Measurements from ENCODE around the gene SLC44A5.

SLC44A5 gene

DNA sequence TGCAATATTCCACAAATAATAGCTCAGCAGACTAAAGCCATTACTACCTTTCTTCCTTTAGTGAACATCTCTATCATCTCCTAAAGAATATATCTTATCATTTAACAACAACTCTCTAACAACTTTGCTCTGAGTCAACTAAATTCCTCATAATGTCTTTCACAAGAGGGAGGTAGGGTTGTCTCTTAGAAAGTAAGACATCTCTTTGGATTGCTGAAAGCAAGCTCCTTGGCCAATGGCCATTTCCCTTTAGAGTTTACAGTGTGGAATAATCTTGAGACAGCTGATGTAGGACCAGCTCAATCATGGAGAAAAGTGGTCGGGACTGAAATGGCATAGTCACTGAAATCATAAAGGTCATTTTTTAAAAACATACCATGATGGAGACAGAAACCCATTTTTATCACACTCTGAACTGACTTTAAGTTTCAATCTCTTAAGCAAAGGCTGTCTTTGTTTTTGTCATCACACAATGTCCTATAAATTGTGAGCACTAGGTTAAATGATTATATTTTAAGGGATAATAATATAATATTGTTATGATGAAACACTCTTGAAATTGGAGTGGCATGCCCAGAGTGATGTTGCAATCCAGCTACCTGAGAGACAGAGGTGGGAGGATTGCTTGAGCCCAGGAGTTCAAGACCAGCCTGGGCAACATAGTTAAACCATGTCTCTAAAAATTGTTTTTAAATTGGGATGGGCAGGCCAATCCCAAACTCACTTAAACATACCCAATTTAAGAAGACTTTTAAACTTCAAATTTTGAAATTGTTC, 91.1 kb downstream of the SLC44A5 start:
- H3K36me3 ChIP-seq (ENCODE audit: insufficient read depth, low read length), result no peaks in the 10 kb centered on the region
- ATAC-seq (ENCODE audit: insufficient read depth, low read depth), result no peak
- no peak for DNase-seq
- no peaks in the 10 kb centered on the region for H4K20me1 ChIP-seq (ENCODE audit: insufficient read depth, low read length)
- TF ChIP-seq, protein P1, sequence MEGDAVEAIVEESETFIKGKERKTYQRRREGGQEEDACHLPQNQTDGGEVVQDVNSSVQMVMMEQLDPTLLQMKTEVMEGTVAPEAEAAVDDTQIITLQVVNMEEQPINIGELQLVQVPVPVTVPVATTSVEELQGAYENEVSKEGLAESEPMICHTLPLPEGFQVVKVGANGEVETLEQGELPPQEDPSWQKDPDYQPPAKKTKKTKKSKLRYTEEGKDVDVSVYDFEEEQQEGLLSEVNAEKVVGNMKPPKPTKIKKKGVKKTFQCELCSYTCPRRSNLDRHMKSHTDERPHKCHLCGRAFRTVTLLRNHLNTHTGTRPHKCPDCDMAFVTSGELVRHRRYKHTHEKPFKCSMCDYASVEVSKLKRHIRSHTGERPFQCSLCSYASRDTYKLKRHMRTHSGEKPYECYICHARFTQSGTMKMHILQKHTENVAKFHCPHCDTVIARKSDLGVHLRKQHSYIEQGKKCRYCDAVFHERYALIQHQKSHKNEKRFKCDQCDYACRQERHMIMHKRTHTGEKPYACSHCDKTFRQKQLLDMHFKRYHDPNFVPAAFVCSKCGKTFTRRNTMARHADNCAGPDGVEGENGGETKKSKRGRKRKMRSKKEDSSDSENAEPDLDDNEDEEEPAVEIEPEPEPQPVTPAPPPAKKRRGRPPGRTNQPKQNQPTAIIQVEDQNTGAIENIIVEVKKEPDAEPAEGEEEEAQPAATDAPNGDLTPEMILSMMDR (IDR thresholded peaks at IDR 0.05; ENCODE audit: borderline replicate concordance, extremely low read depth, low read length, poor library complexity, severe bottlenecking), result no peak
- no peak for TF ChIP-seq EZH2 (IDR thresholded peaks at IDR 0.05; ENCODE audit: borderline replicate concordance, low read depth, low read length, severe bottlenecking)
- no peak overlapping the region for H3K4me3 ChIP-seq (ENCODE audit: low read depth in 1 of 2, low read length in 2 of 2)
- H3K9me3 ChIP-seq (ENCODE audit: insufficient read depth, low read length, severe bottlenecking), result no peaks in the 10 kb centered on the region
- no peaks in the 10 kb centered on the region for H3K79me2 ChIP-seq (ENCODE audit: insufficient read depth, low read length)
- H3K4me2 ChIP-seq (ENCODE audit: insufficient read depth, low read length), result no peak overlapping the region
- H3K27ac ChIP-seq (ENCODE audit: low read length), result no peak overlapping the region
- no peak overlapping the region for H2AFZ ChIP-seq (ENCODE audit: low read depth, low read length)
- no peak overlapping the region for H3K9ac ChIP-seq (ENCODE audit: low read depth, low read length)
- no peaks in the 10 kb centered on the region for H3K4me1 ChIP-seq (ENCODE audit: insufficient read depth, low read length)
- no peaks in the 10 kb centered on the region for H3K27me3 ChIP-seq (ENCODE audit: insufficient read depth, low read length, poor library complexity)

DNA sequence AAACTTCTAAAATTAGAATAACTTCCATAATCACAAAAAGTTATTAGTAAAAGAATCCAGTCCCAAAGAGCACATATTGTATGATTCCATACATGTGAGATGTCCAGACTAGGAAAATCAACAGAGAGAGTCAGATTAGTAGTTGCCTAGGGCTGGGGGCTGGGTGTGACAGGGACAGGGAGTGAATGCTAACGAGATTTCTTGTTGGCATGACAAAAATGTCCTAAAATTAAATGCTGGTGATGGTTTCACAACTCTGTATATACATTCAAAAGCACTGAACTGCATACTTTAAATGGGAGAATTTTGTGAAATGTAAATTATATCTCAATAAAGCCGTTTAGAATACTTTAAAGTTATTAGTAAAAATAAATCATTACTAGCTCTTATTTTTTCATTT, 92.2 kb downstream of the SLC44A5 start:
- H2AFZ ChIP-seq (ENCODE audit: low read depth, low read length), result no peak overlapping the region
- DNase-seq (no peak), ATAC-seq (ENCODE audit: insufficient read depth, low read depth) (no peak)
- no peak overlapping the region for H3K4me2 ChIP-seq (ENCODE audit: insufficient read depth, low read length)
- H4K20me1 ChIP-seq (ENCODE audit: insufficient read depth, low read length), result no peaks in the 10 kb centered on the region
- H3K9me3 ChIP-seq (ENCODE audit: insufficient read depth, low read length, severe bottlenecking), result no peaks in the 10 kb centered on the region
- H3K9ac ChIP-seq (ENCODE audit: low read depth, low read length), result no peak overlapping the region
- no peaks in the 10 kb centered on the region for H3K36me3 ChIP-seq (ENCODE audit: insufficient read depth, low read length)
- TF ChIP-seq, protein P1 (IDR thresholded peaks at IDR 0.05; ENCODE audit: borderline replicate concordance, extremely low read depth, low read length, poor library complexity, severe bottlenecking), result no peak
- TF ChIP-seq EZH2 (IDR thresholded peaks at IDR 0.05; ENCODE audit: borderline replicate concordance, low read depth, low read length, severe bottlenecking), result no peak
- H3K4me3 ChIP-seq (ENCODE audit: low read depth in 1 of 2, low read length in 2 of 2), result no peak overlapping the region
- H3K79me2 ChIP-seq (ENCODE audit: insufficient read depth, low read length), result no peaks in the 10 kb centered on the region
- no peaks in the 10 kb centered on the region for H3K27me3 ChIP-seq (ENCODE audit: insufficient read depth, low read length, poor library complexity)
- H3K27ac ChIP-seq (ENCODE audit: low read length), result no peak overlapping the region
- H3K4me1 ChIP-seq (ENCODE audit: insufficient read depth, low read length), result no peaks in the 10 kb centered on the region

DNA sequence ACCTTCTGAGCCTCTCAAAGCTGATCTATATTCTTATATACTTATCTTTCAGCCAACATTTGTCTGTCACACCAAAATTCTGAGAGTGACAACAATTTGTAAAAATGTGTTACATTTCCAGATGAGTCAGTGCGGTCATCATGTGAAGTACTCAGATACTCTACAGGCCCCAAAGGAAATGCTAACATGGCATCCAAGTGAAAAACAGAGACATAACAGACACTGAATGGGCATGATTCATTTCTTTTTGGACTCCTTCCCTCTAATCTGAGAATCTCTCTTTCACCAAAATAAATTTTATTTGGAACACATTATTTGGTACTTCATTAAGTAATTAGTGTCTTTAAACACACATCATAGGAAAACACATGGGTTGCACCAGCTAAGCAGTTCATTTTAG, 96.6 kb downstream of the SLC44A5 start:
- no peaks in the 10 kb centered on the region for H4K20me1 ChIP-seq (ENCODE audit: insufficient read depth, low read length)
- H3K4me1 ChIP-seq (ENCODE audit: insufficient read depth, low read length), result no peaks in the 10 kb centered on the region
- no peaks in the 10 kb centered on the region for H3K36me3 ChIP-seq (ENCODE audit: insufficient read depth, low read length)
- no peaks in the 10 kb centered on the region for H3K9me3 ChIP-seq (ENCODE audit: insufficient read depth, low read length, severe bottlenecking)
- no peak overlapping the region for H3K9ac ChIP-seq (ENCODE audit: low read depth, low read length)
- H3K4me2 ChIP-seq (ENCODE audit: insufficient read depth, low read length), result no peak overlapping the region
- H3K79me2 ChIP-seq (ENCODE audit: insufficient read depth, low read length), result no peaks in the 10 kb centered on the region
- no peaks in the 10 kb centered on the region for H3K27me3 ChIP-seq (ENCODE audit: insufficient read depth, low read length, poor library complexity)
- ATAC-seq (ENCODE audit: insufficient read depth, low read depth) (no peak), DNase-seq (no peak)
- no peak for TF ChIP-seq EZH2 (IDR thresholded peaks at IDR 0.05; ENCODE audit: borderline replicate concordance, low read depth, low read length, severe bottlenecking)
- H3K27ac ChIP-seq (ENCODE audit: low read length), result no peak overlapping the region
- H3K4me3 ChIP-seq (ENCODE audit: low read depth in 1 of 2, low read length in 2 of 2), result no peak overlapping the region
- no peak overlapping the region for H2AFZ ChIP-seq (ENCODE audit: low read depth, low read length)

DNA sequence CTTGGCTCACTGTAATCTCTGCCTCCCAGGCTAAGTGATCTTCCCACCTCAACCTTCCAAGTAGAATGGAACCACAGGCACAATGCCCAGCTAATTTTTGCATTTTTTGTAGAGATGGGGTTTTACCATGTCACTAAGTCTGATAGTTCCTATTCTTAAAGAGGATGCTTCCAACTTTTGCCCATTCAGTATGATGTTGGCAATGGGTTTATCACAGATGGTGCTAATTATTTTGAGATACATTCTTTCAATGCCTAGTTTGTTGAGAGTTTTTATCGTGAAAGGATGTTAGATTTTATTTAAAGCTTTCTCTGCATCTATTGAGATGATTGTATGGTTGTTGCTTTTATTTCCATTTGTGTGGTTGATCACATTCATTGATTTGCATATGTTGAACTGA, 103.9 kb downstream of the SLC44A5 start:
- ATAC-seq (ENCODE audit: insufficient read depth, low read depth), result no peak
- H3K36me3 ChIP-seq (ENCODE audit: insufficient read depth, low read length), result no peaks in the 10 kb centered on the region
- no peak overlapping the region for H3K27ac ChIP-seq (ENCODE audit: low read length)
- no peak overlapping the region for H3K9ac ChIP-seq (ENCODE audit: low read depth, low read length)
- H3K79me2 ChIP-seq (ENCODE audit: insufficient read depth, low read length), result no peaks in the 10 kb centered on the region
- H2AFZ ChIP-seq (ENCODE audit: low read depth, low read length), result no peak overlapping the region
- no peak for DNase-seq
- H3K4me2 ChIP-seq (ENCODE audit: insufficient read depth, low read length), result no peak overlapping the region
- H3K4me1 ChIP-seq (ENCODE audit: insufficient read depth, low read length), result no peaks in the 10 kb centered on the region
- TF ChIP-seq EZH2 (IDR thresholded peaks at IDR 0.05; ENCODE audit: borderline replicate concordance, low read depth, low read length, severe bottlenecking), result no peak
- TF ChIP-seq, protein P1 (IDR thresholded peaks at IDR 0.05; ENCODE audit: borderline replicate concordance, extremely low read depth, low read length, poor library complexity, severe bottlenecking), result no peak
- no peaks in the 10 kb centered on the region for H4K20me1 ChIP-seq (ENCODE audit: insufficient read depth, low read length)
- H3K4me3 ChIP-seq (ENCODE audit: low read depth in 1 of 2, low read length in 2 of 2), result no peak overlapping the region
- H3K27me3 ChIP-seq (ENCODE audit: insufficient read depth, low read length, poor library complexity), result no peaks in the 10 kb centered on the region
- no peaks in the 10 kb centered on the region for H3K9me3 ChIP-seq (ENCODE audit: insufficient read depth, low read length, severe bottlenecking)
